Right lobe of liver (tissue), 6 donors: ENCODE data around the gene MAL. TPM values are rescaled to one million over a fixed set of nuclear protein-coding genes. Genes with fewer than 3 reads are reported as not detected.

Source experiments
- ATAC-seq, 4 donors: fragments of 200-7000 bp; cut with Tn5 transposase; one replicate each; pipeline ENCODE4 v1.9.1; 2020; ENCODE audit warnings: mild to moderate bottlenecking in 4 of 4, moderate library complexity in 4 of 4
- DNase-seq, 3 donors: peaks; one replicate each; pipeline ENCODE4 v3.0.0-alpha.2; 2020
- H3K27ac ChIP-seq, 3 donors: fragments of 200-600 bp; one replicate each; pipeline ENCODE4 v1.8.0; 2022
- H3K27me3 ChIP-seq, 2 donors: fragments of 200-600 bp; one replicate each; pipeline ENCODE4 v1.8.0; 2022
- H3K36me3 ChIP-seq, 4 donors: fragments of 200-600 bp; sonication (generic) in 1 of 4; one replicate each; pipeline versions ENCODE4 v1.5.1 to v1.8.0; 2017 to 2022; ENCODE audit warnings: control low read depth in 1 of 4
- H3K4me1 ChIP-seq, 4 donors: fragments of 200-600 bp; sonication (generic) in 1 of 4; one replicate each; pipeline versions ENCODE4 v1.5.1 to v1.8.0; 2017 to 2022; ENCODE audit warnings: control low read depth in 1 of 4
- H3K4me3 ChIP-seq, 3 donors: fragments of 200-600 bp; one replicate each; pipeline ENCODE4 v1.8.0; 2022
- H3K9me3 ChIP-seq, 4 donors: fragments of 200-600 bp; sonication (generic) in 1 of 4; one replicate each; pipeline versions ENCODE4 v1.5.1 to v1.8.0; 2017 to 2022; ENCODE audit warnings: control low read depth in 1 of 4
- CTCF ChIP-seq, 4 donors: fragments of 200-600 bp in 3 of 4; fragments of 450-650 bp in 1 of 4; IDR thresholded peaks; one replicate each; pipeline versions ENCODE4 v1.5.1 to v1.8.0; 2016 to 2022; ENCODE audit warnings: antibody characterized with exemption in 4 of 4, mild to moderate bottlenecking in 2 of 4
- POLR2A ChIP-seq: fragments of 450-650 bp; IDR thresholded peaks from one replicate; pipeline ENCODE4 v1.6.1; 2017; ENCODE audit warnings: antibody characterized with exemption, mild to moderate bottlenecking
- WGBS: methylation state at CpG from one replicate; pipeline ENCODE4 v1.1.6; 2018; ENCODE audit warnings: low coverage, low lambda C conversion rate; ENCODE audit not compliant: insufficient coverage; ENCODE audit errors: missing lambda C conversion rate; 5-methylcytosine and 5-hydroxymethylcytosine counted together
- intact Hi-C, 2 donors: fragments of 100-400 bp; cut with DNase I; formaldehyde crosslinking; loops; one replicate each; pipeline versions ENCODE4 v1.11.2 to v1.14.1; 2022
- total RNA-seq, 6 experiments: library from RNA; depleted of rRNA in 2 of 6; stranded (reverse); fragments of >200 nt in 2 of 6; fragmentation: NEBNext Ultra II Directional in 3 of 6; extraction: Animal tissue kit (Norgen Biotek cat#: 25700) in 3 of 6; gene quantifications; one replicate each; pipeline versions ENCODE4 v1.1.0 to v1.2.4, GENCODE V29; 2016 to 2023
- donor health status: DM: no; HTN: yes; CAD: no.
- donor health status: DM: no; HTN: no; CAD: no.
- donor health status: DM: no; HTN: no; CAD: no.
- donor health status: DM: no; HTN: yes; CAD: no.
- donor health status: DM: no; HTN: yes; CAD: no.

MAL gene
- total RNA-seq, 6 experiments from 2014 or later, result 0.24 TPM; not detected in 5

- no peak for TF ChIP-seq POLR2A
- no peak for TF ChIP-seq CTCF (IDR thresholded peaks at IDR 0.05)
- Histone ChIP-seq H3K27me3 (no peaks in the 10 kb centered on the region), H3K4me1 (no peaks in the 10 kb centered on the region), H3K9me3 (no peaks in the 10 kb centered on the region), H3K27ac (no peak overlapping the region), H3K4me3 (no peak overlapping the region), H3K36me3 (no peaks in the 10 kb centered on the region)
- ATAC-seq (no peak), DNase-seq (peak in 1 of 3 donors; percentile 9)
- 57% methylated on average over 7 of the region's 7 CpGs for WGBS
- intact Hi-C loops, result no loop called here
Observed at GRCh38 chr2:95006588-95006987, 18.9 kb upstream of the MAL start.

- H3K27ac ChIP-seq, result no peak overlapping the region
- no peak overlapping the region for H3K4me3 ChIP-seq
- no peak for TF ChIP-seq CTCF (IDR thresholded peaks at IDR 0.05)
- TF ChIP-seq POLR2A, result no peak
- no peaks in the 10 kb centered on the region for H3K27me3 ChIP-seq
- peak in 1 of 3 donors; percentile 33 for DNase-seq
- H3K9me3 ChIP-seq, result no peaks in the 10 kb centered on the region
- WGBS, result 89% methylated on average over 5 of the region's 12 CpGs
- intact Hi-C loops, result no loop called here
- ATAC-seq, result peak in 1 of 4 donors; percentile 8
- no peaks in the 10 kb centered on the region for H3K4me1 ChIP-seq
- H3K36me3 ChIP-seq, result no peaks in the 10 kb centered on the region
Observed at GRCh38 chr2:95007031-95007609, 18.4 kb upstream of the MAL start.

GRCh38 chr2:95007822-95008221 is 17.7 kb upstream of the MAL start:
- intact Hi-C loops, result no loop called here
- H3K27ac ChIP-seq, result no peak overlapping the region
- peak in 1 of 3 donors; percentile 26 for DNase-seq
- no peaks in the 10 kb centered on the region for H3K9me3 ChIP-seq
- no peaks in the 10 kb centered on the region for H3K4me1 ChIP-seq
- TF ChIP-seq POLR2A (no peak), CTCF (IDR thresholded peaks at IDR 0.05) (no peak)
- WGBS, result 58% methylated on average over 2 of the region's 8 CpGs
- H3K36me3 ChIP-seq, result no peaks in the 10 kb centered on the region
- H3K4me3 ChIP-seq, result no peak overlapping the region
- no peak for ATAC-seq
- H3K27me3 ChIP-seq, result no peaks in the 10 kb centered on the region

GRCh38 chr2:95008306-95008705 is 17.2 kb upstream of the MAL start:
- H3K4me3 ChIP-seq, result no peak overlapping the region
- intact Hi-C loops, result no loop called here
- TF ChIP-seq POLR2A (no peak), CTCF (IDR thresholded peaks at IDR 0.05) (no peak)
- ATAC-seq (no peak), DNase-seq (peak in 1 of 3 donors; percentile 16)
- H3K36me3 ChIP-seq, result no peaks in the 10 kb centered on the region
- no peaks in the 10 kb centered on the region for H3K27me3 ChIP-seq
- H3K9me3 ChIP-seq, result no peaks in the 10 kb centered on the region
- no peaks in the 10 kb centered on the region for H3K4me1 ChIP-seq
- WGBS, result 43% methylated on average over 1 of the region's 2 CpGs
- H3K27ac ChIP-seq, result no peak overlapping the region

GRCh38 chr2:95008996-95009395 is 16.5 kb upstream of the MAL start:
- H3K36me3 ChIP-seq, result no peaks in the 10 kb centered on the region
- WGBS, result 59% methylated on average over 2 of the region's 2 CpGs
- intact Hi-C loops, result no loop called here
- no peaks in the 10 kb centered on the region for H3K9me3 ChIP-seq
- H3K27ac ChIP-seq, result no peak overlapping the region
- no peak for ATAC-seq
- H3K4me3 ChIP-seq, result no peak overlapping the region
- no peaks in the 10 kb centered on the region for H3K4me1 ChIP-seq
- DNase-seq, result no peak
- H3K27me3 ChIP-seq, result no peaks in the 10 kb centered on the region
- TF ChIP-seq POLR2A, result no peak
- TF ChIP-seq CTCF (IDR thresholded peaks at IDR 0.05), result no peak
